G401 (cell line): ENCODE data around the gene SCN4B. TPM values are rescaled to one million over a fixed set of nuclear protein-coding genes. Genes with fewer than 3 reads are reported as not detected.

ENCODE experiments used
- DNase-seq: peaks from one replicate; pipeline ENCODE4 v3.0.0-alpha.2; 2015; ENCODE audit warnings: low spot score
- in situ Hi-C: cut with HindIII; loops from 2 replicates; pipeline ENCODE4 v1.10.0; 2016; ENCODE audit warnings: low sequenced_read_pairs, mixed read lengths
- total RNA-seq: library from RNA; depleted of rRNA; stranded (reverse); fragments of >200 nt; shearing (Covaris generic); gene quantifications from 2 replicates; pipeline ENCODE4 v1.2.3, GENCODE V29; 2014

The SCN4B gene
- total RNA-seq, 1 experiment from 2014 or later = not detected

GRCh38 chr11:118112711-118113430 lies 39.8 kb downstream of the SCN4B start:
- DNase-seq = no peak
- in situ Hi-C loops = no loop called here

GRCh38 chr11:118111744-118112035 lies 40.9 kb downstream of the SCN4B start:
- DNase-seq = no peak
- in situ Hi-C loops = no loop called here

- DNase-seq = no peak
- in situ Hi-C loops = no loop called here
These were observed 41.4 kb downstream of the SCN4B start for GRCh38 chr11:118111019-118111743.

GRCh38 chr11:118109231-118109630 lies 43.4 kb downstream of the SCN4B start:
- DNase-seq = no peak
- in situ Hi-C loops = no loop called here

GRCh38 chr11:118108513-118108912 lies 44.1 kb downstream of the SCN4B start:
- in situ Hi-C loops = no loop called here
- no peak for DNase-seq

- in situ Hi-C loops = no loop called here
- no peak for DNase-seq
These were observed 45.8 kb downstream of the SCN4B start for GRCh38 chr11:118106789-118107335.

GRCh38 chr11:118105657-118106305 lies 46.8 kb downstream of the SCN4B start:
- in situ Hi-C loops = no loop called here
- DNase-seq = no peak

- no peak for DNase-seq
- in situ Hi-C loops = no loop called here
These were observed 48.1 kb downstream of the SCN4B start for GRCh38 chr11:118104491-118104890.

GRCh38 chr11:118102721-118103261 lies 49.8 kb downstream of the SCN4B start:
- in situ Hi-C loops = no loop called here
- no peak for DNase-seq

GRCh38 chr11:118100691-118101232 lies 51.9 kb downstream of the SCN4B start:
- in situ Hi-C loops = no loop called here
- DNase-seq = no peak

- in situ Hi-C loops = no loop called here
These were observed 52.6 kb downstream of the SCN4B start for GRCh38 chr11:118099838-118100556.

GRCh38 chr11:118098996-118099837 lies 53.4 kb downstream of the SCN4B start:
- no peak for DNase-seq
- in situ Hi-C loops = no loop called here

More at GRCh38 chr11:118099838-118100556, 52.6 kb downstream of the SCN4B start:
- no peak for DNase-seq

GRCh38 chr11:118095967-118096367 lies 56.7 kb downstream of the SCN4B start:
- DNase-seq = no peak
- in situ Hi-C loops = no loop called here

- in situ Hi-C loops = no loop called here
These were observed 57.1 kb downstream of the SCN4B start for GRCh38 chr11:118095493-118095892.

GRCh38 chr11:118092907-118093571 lies 59.6 kb downstream of the SCN4B start:
- in situ Hi-C loops = no loop called here
- no peak for DNase-seq

More at GRCh38 chr11:118095493-118095892, 57.1 kb downstream of the SCN4B start:
- no peak for DNase-seq

- in situ Hi-C loops = no loop called here
- no peak for DNase-seq
These were observed 60.9 kb downstream of the SCN4B start for GRCh38 chr11:118091690-118092089.

GRCh38 chr11:118090545-118091162 lies 62.0 kb downstream of the SCN4B start:
- in situ Hi-C loops = no loop called here
- no peak for DNase-seq
